GM23338 (cell line): Measurements from ENCODE around the gene KMT2C. TPM values are rescaled to one million over a fixed set of nuclear protein-coding genes. Genes with fewer than 3 reads are reported as not detected.

Experiments
- ATAC-seq: fragments of 200-7000 bp; cut with Tn5 transposase; 3 replicates; pipeline ENCODE4 v1.9.1; 2020
- DNase-seq: peaks from one replicate; pipeline ENCODE4 v3.0.0-alpha.2; 2015; ENCODE audit warnings: low spot score
- H2AFZ ChIP-seq: fragments of 200-600 bp; sonication (generic); 2 replicates; pipeline ENCODE4 v1.8.0; 2016; ENCODE audit warnings: antibody characterized with exemption, mild to moderate bottlenecking, moderate library complexity
- H3F3A ChIP-seq: fragments of 200-600 bp; sonication (generic); replicated peaks from 2 replicates; pipeline ENCODE4 v1.8.0; 2017; ENCODE audit warnings: antibody characterized with exemption, mixed run types, low read depth
- H3K27ac ChIP-seq: fragments of 200-600 bp; sonication (generic); 2 replicates; pipeline ENCODE4 v1.6.1; 2016; ENCODE audit warnings: low read depth
- H3K27me3 ChIP-seq: fragments of 200-600 bp; sonication (generic); 2 replicates; pipeline ENCODE4 v1.8.0; 2016; ENCODE audit warnings: mild to moderate bottlenecking, mixed run types, moderate library complexity; ENCODE audit not compliant: insufficient read depth
- H3K36me3 ChIP-seq: fragments of 200-600 bp; sonication (generic); 2 replicates; pipeline ENCODE4 v1.8.0; 2016; ENCODE audit warnings: mild to moderate bottlenecking; ENCODE audit not compliant: insufficient read depth
- H3K4me1 ChIP-seq: fragments of 200-600 bp; sonication (generic); 2 replicates; pipeline ENCODE4 v1.8.0; 2016; ENCODE audit warnings: mild to moderate bottlenecking, moderate library complexity; ENCODE audit not compliant: insufficient read depth
- H3K4me2 ChIP-seq: fragments of 200-600 bp; sonication (generic); 2 replicates; pipeline ENCODE4 v1.7.1; 2017; ENCODE audit warnings: mixed run types
- H3K4me3 ChIP-seq: fragments of 200-600 bp; sonication (generic); 2 replicates; pipeline ENCODE4 v1.6.1; 2016; ENCODE audit warnings: mixed run types
- H3K79me2 ChIP-seq: fragments of 200-600 bp; sonication (generic); replicated peaks from 2 replicates; pipeline ENCODE4 v1.8.0; 2017; ENCODE audit warnings: mild to moderate bottlenecking; ENCODE audit not compliant: insufficient read depth
- H3K9me2 ChIP-seq: fragments of 200-600 bp; sonication (generic); 2 replicates; pipeline ENCODE4 v1.8.0; 2017; ENCODE audit not compliant: insufficient read depth
- H4K20me1 ChIP-seq: fragments of 200-600 bp; sonication (generic); replicated peaks from 2 replicates; pipeline ENCODE4 v1.8.0; 2017; ENCODE audit warnings: mild to moderate bottlenecking; ENCODE audit not compliant: insufficient read depth
- H3K27ac Mint-ChIP-seq: 2 replicates; pipeline ENCODE4 v1.8.0; 2020; ENCODE audit warnings: inconsistent platforms, mild to moderate bottlenecking, moderate library complexity, mixed read lengths
- H3K27me3 Mint-ChIP-seq: 3 replicates; pipeline ENCODE4 v1.8.0; 2022; ENCODE audit warnings: low read depth, mild to moderate bottlenecking, moderate library complexity, mixed read lengths, inconsistent platforms; ENCODE audit not compliant: insufficient read depth, poor library complexity
- H3K36me3 Mint-ChIP-seq: 3 replicates; pipeline ENCODE4 v1.8.0; 2021; ENCODE audit warnings: low read depth, mild to moderate bottlenecking, inconsistent platforms, moderate library complexity, mixed read lengths
- H3K4me1 Mint-ChIP-seq: 3 replicates; pipeline ENCODE4 v1.8.0; 2020; ENCODE audit warnings: mild to moderate bottlenecking, inconsistent platforms, mixed read lengths
- H3K4me3 Mint-ChIP-seq: 3 replicates; pipeline ENCODE4 v1.8.0; 2021; ENCODE audit warnings: moderate library complexity, mild to moderate bottlenecking, inconsistent platforms, mixed read lengths
- H3K9me3 Mint-ChIP-seq: 3 replicates; pipeline ENCODE4 v1.8.0; 2020; ENCODE audit warnings: moderate library complexity, mild to moderate bottlenecking, inconsistent platforms, mixed read lengths
- CREB1 ChIP-seq: fragments of 250-450 bp; sonication (Bioruptor Pico); IDR thresholded peaks from 2 replicates; pipeline ENCODE4 v1.5.0; 2020; ENCODE audit warnings: low read depth, mild to moderate bottlenecking, moderate library complexity
- CTCF ChIP-seq, 2 experiments: fragments of 200-600 bp in 1 of 2; sonication (generic) in 1 of 2; conservative IDR thresholded peaks; 2 replicates each; pipeline versions ENCODE4 v1.5.1 to v1.6.1; 2016 to 2017; ENCODE audit warnings: antibody characterized with exemption in 2 of 2, low read depth in 2 of 2, mild to moderate bottlenecking in 2 of 2, moderate library complexity in 1 of 2
- ETS1 ChIP-seq: IDR thresholded peaks from 2 replicates; pipeline ENCODE4 v1.6.1; 2016; ENCODE audit warnings: antibody characterized with exemption
- EZH2 ChIP-seq: fragments of 200-600 bp; sonication (generic); IDR thresholded peaks from one replicate; pipeline ENCODE4 v1.8.0; 2017; ENCODE audit warnings: antibody characterized with exemption, mild to moderate bottlenecking, low read depth; ENCODE audit not compliant: unreplicated experiment
- EZH2phosphoT487 ChIP-seq: fragments of 200-600 bp; sonication (generic); IDR thresholded peaks from one replicate; pipeline ENCODE4 v1.8.1; 2018; ENCODE audit warnings: antibody characterized with exemption; ENCODE audit not compliant: unreplicated experiment
- POLR2AphosphoS5 ChIP-seq: IDR thresholded peaks from 2 replicates; pipeline ENCODE4 v1.6.1; 2016; ENCODE audit warnings: antibody characterized with exemption, low read depth
- REST ChIP-seq: IDR thresholded peaks from one replicate; pipeline ENCODE4 v1.6.1; 2018; ENCODE audit warnings: antibody characterized with exemption; ENCODE audit not compliant: unreplicated experiment
- STAT1 ChIP-seq: IDR thresholded peaks from one replicate; pipeline ENCODE4 v1.6.1; 2016; ENCODE audit warnings: antibody characterized with exemption; ENCODE audit not compliant: unreplicated experiment
- ZNF114 ChIP-seq: fragments of 250-450 bp; sonication (Bioruptor Pico); IDR thresholded peaks from 2 replicates; pipeline ENCODE4 v1.5.0; 2020; ENCODE audit warnings: mild to moderate bottlenecking, moderate library complexity
- ZNF331 ChIP-seq: fragments of 250-450 bp; sonication (Bioruptor Pico); IDR thresholded peaks from 2 replicates; pipeline ENCODE4 v1.5.0; 2020; ENCODE audit warnings: low read depth, mild to moderate bottlenecking, moderate library complexity
- ZNF462 ChIP-seq: fragments of 250-450 bp; sonication (Bioruptor Pico); IDR thresholded peaks from 2 replicates; pipeline ENCODE4 v1.5.0; 2020; ENCODE audit warnings: mild to moderate bottlenecking, moderate library complexity
- polyA plus RNA-seq: library from polyadenylated mRNA; unstranded; fragments of >200 nt; fragmentation: Nextera tagmentation; extraction: Ambion mirVana; gene quantifications from 2 replicates; pipeline ENCODE4 v1.2.1, GENCODE V29; 2016
- total RNA-seq: library from RNA; depleted of rRNA; stranded (reverse); fragments of >200 nt; shearing (Covaris generic); gene quantifications from 2 replicates; pipeline ENCODE4 v1.2.3, GENCODE V29; 2014

KMT2C gene
- total and polyA plus RNA-seq, 2 experiments from 2014 or later, result 11.4 to 39.0 TPM

GRCh38 chr7:152478140-152478539 is 42.3 kb upstream of the KMT2C start:
- TF ChIP-seq EZH2 (no peak), CTCF (conservative IDR thresholded peaks at IDR 0.05; ENCODE audit: low read depth in 2 of 2) (no peak), EZH2phosphoT487 (no peak), ZNF462 (CRISPR knock-in tag) (no peak), CREB1 (CRISPR knock-in tag) (no peak), ETS1 (no peak), ZNF114 (CRISPR knock-in tag) (no peak), STAT1 (no peak), ZNF331 (CRISPR knock-in tag) (no peak), REST (no peak), POLR2AphosphoS5 (no peak)
- no peak overlapping the region for H3K4me2 ChIP-seq
- Mint-ChIP-seq H3K36me3 (no peaks in the 10 kb centered on the region), H3K4me1 (no peaks in the 10 kb centered on the region), H3K9me3 (no peaks in the 10 kb centered on the region; the same call in 2 of the 3 replicates), H3K27me3 (peaks cover 2% of the 10 kb centered on the region), H3K4me3 (no peak overlapping the region), H3K27ac (no peak overlapping the region)
- no peaks in the 10 kb centered on the region for H3F3A ChIP-seq
- H3K9me2 ChIP-seq, result no peaks in the 10 kb centered on the region
- H3K27ac ChIP-seq, result no peak overlapping the region
- H3K4me3 ChIP-seq, result no peak overlapping the region
- H3K4me1 ChIP-seq, result no peaks in the 10 kb centered on the region
- H3K79me2 ChIP-seq, result no peaks in the 10 kb centered on the region
- H4K20me1 ChIP-seq, result no peaks in the 10 kb centered on the region
- no peaks in the 10 kb centered on the region for H3K27me3 ChIP-seq
- no peak overlapping the region for H2AFZ ChIP-seq
- no peaks in the 10 kb centered on the region for H3K36me3 ChIP-seq
- no peak for ATAC-seq
- DNase-seq, result no peak
